ENCODE data around the gene VTN.

DNA sequence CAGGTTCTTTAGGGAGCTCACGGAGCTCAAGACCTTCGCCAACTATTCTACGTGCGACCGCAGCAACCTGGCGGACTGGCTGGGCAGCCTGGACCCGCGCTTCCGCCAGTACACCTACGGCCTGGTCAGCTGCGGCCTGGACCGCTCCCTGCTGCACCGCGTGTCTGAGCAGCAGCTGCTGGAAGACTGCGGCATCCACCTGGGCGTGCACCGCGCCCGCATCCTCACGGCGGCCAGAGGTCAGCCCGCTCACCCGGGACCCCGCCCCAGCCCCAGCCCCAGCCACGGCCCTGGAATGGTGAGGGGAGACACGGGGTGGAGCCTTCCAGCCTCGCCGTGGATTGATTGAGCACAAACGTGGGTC, 14.9 kb upstream of the VTN start:
- TF ChIP-seq CTCF (IDR thresholded peaks at IDR 0.05 in 8 of 11, conservative IDR thresholded peaks at IDR 0.05 in 3 of 11) (no peak), POLR2A (IDR thresholded peaks at IDR 0.05) (no peak)
